Retinal pigment epithelial cell (primary cell): ENCODE data around the gene MTOR.
A peak's percentile ranks its signal among the peaks of the same experiment; 100 is the strongest.

Experiments
- DNase-seq: peaks from one replicate; pipeline ENCODE4 v3.0.0-alpha.2; 2010; ENCODE audit warnings: low read depth
- H3K4me3 ChIP-seq: 2 replicates; pipeline ENCODE4 v1.5.1; 2011; ENCODE audit warnings: mild to moderate bottlenecking, low read length, control low read depth, moderate library complexity
- CTCF ChIP-seq: conservative IDR thresholded peaks from 2 replicates; pipeline ENCODE4 v1.5.1; 2011; ENCODE audit warnings: low read depth, low read length, control low read depth, inconsistent platforms

Gene MTOR

DNA sequence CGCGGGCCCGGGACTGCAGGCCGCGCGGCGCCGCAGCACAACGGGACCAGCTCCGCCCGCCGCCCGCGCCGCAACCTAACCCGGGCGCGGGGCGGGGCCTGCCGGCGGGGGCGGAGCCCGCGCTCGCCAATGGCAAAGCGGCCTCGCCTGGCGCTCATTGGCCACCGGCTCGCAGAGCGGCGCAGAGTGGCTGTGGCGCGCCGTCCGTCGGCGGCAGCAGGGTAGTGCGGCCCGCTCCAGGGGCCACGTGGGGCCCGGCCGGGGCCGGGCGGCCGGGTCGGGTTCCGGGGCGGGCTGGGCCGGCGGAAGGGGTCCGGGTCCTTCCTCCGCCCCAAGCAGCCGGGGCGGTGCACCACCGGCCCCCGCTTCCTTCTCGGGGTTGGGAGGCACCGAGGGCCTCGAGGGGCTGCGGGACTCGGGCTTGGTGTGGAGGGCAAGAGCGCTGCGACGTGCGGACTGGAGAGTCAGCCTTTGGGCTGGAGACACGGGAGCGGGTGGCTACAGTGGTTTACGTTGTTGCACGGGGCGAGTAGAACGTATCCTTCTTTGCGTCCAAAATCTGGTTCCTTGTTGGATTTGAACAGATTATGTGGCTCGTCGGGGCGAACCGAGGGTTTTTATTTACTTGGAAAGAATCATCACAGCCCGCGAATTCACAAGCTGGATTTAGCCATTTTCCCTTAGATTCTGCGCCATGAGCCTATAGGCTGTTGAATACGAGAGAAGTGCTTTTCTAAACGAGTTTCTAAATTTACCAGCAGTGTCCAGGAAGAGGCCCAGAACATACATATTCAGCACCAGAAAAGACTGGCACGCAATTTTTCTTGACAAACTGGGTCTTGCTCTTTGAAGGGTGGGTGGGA lies 202.2 kb downstream of the MTOR start, which contains the start of gene SRM:
SRM (minus strand) TSS at position 51 of the 863 bp plus-strand sequence. CDS start 75 bp downstream, outside the sequence.
- TF ChIP-seq CTCF, result no peak
- H3K4me3 ChIP-seq, result peak within 1 kb of the TSS; percentile 81

GRCh38 chr1:11059155-11059967 lies 203.0 kb downstream of the MTOR start:
- peak overlapping the region; percentile 81 for H3K4me3 ChIP-seq
- no peak for TF ChIP-seq CTCF
- DNase-seq, result no peak

More for the DNA sequence above, 202.2 kb downstream of the MTOR start, which contains the start of gene SRM:
- peak; percentile 52 for DNase-seq

GRCh38 chr1:11058595-11059154 lies 203.7 kb downstream of the MTOR start:
- DNase-seq, result no peak
- no peak for TF ChIP-seq CTCF
- H3K4me3 ChIP-seq, result peak overlapping the region; percentile 81

GRCh38 chr1:11058026-11058425 lies 204.3 kb downstream of the MTOR start:
- no peak overlapping the region for H3K4me3 ChIP-seq
- TF ChIP-seq CTCF, result no peak
- DNase-seq, result no peak

- no peak for TF ChIP-seq CTCF
- no peak for DNase-seq
- no peak overlapping the region for H3K4me3 ChIP-seq
These were observed 204.9 kb downstream of the MTOR start for GRCh38 chr1:11057477-11057876.
